GM21619 (cell line): Measurements from ENCODE around the gene PRADC1.

Experiments used
- ATAC-seq: cut with Tn5 transposase; IDR thresholded peaks from one replicate; pipeline ENCODE4 v1.9.1; 2021; ENCODE audit not compliant: unreplicated experiment

Gene PRADC1

DNA sequence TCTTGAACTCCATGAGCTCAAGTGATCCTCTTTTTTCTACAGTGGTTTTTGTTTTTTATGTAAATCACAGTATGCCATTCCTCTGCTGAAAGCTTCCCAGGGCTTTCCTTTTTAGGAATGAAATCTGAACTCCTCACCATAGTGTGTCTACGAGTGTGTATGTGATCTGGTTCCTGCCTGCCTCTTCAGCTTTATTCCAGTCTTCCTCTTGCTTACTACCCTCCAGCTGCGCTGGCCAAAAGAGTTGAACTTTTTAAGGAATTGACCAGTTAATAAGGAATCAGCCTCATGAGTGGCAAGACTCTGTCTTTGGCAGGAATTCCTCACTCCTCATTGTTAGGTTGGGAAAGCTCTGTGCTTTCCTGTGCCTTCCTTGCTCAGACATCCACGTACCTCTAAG is 5.1 kb upstream of the PRADC1 start:
- ATAC-seq, result no peak

DNA sequence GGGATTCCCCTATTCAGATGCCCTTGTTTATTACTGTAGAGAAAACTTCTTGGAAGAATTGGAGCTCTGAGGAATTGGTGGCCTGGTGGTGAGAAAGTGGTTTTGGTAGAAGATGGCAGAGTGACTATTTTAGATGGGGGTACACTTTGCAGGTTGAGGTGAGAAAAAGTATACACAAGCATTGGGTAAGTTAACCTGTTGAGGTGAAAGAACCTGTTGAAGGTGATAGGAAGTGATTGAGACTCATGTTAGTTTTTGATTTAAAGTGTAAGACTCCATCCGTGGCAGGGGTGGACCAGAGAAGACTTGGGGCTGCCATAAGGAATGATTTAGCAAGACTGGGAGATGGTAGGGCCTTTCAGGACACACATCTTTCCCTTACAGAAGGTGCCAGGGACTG is 4.1 kb upstream of the PRADC1 start:
- ATAC-seq, result no peak

DNA sequence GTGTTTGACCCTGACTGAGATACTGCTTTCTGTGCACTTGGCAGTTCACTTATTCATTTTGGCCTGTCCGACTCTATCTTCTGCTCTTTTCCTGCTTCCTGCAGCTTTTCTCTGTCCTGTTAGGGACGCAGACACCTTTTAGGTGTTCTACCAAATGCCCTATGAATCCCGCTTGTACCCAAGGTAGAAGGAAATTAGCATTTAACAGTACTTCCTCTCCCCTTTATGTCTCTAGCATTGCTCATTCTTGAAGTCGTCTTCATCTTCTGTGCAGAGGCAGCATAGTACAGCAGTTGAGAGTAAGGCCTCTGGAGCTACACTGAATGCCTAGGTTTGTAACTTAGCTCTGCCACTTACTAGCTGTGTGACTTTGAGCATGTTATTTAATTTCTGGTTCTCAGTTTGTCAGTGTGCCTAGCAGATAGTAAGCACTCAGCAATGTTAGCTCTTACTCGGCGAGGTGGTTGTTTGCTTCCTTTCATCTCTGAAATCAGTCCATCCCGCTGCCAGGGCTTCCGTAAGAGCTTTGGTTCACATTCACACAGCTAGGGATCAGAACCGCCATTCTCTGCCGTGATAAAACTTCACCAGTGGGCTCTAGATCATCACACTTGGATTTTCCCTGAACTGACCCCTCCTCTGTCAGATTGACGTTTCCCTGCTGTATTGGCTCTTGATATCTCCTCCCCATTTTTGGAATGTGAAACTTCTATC is 2.4 kb upstream of the PRADC1 start:
- no peak for ATAC-seq

DNA sequence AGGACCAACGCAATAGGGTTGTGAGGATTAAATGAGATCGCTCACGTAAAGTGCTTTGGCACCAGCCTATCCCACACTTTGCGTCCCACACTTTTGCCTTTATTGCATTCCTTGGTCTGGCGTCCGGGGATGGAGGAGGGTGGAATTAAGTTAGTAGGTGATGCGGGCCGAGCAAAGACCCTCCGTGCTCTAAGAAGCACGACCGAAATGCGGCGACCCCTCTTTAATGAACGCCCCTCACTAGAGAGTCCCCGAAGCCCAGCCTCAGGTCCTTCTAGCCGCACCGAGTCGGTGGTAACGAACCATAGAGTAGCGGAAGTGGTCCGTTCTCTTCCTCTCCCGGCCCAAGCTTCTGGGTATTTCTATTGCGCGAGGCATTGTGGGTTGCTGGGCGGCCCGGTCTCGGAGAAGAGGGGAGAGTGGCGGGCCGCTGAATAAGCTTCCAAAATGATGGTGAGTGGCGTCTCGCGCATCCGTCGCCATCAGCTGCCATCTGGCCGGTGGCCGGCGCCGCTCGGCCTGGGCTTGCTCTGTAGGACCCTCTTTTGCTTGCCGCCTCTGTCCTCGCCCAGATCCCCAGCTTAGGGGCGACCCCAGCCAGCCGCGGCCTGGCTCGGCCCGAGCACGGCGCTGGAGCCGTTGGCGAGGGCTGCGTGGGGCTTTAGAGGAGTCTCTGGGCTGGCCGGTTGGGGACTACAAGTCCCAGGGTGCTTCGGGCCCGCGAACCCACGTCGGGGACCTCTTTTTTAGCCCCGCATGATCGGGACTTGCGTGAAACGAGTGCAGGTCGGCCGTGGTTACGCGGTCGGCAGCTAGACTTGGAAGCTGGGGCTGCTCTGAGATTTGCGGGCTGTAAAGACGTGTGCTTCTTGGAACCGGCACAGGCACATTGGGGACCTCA is 1.1 kb upstream of the PRADC1 start, which contains the start of gene CCT7:
TSS of gene CCT7 (plus strand) at position 377 of the 901 bp plus-strand sequence. CDS start at position 448, 71 bp downstream.
- ATAC-seq, result peak; percentile 60

DNA sequence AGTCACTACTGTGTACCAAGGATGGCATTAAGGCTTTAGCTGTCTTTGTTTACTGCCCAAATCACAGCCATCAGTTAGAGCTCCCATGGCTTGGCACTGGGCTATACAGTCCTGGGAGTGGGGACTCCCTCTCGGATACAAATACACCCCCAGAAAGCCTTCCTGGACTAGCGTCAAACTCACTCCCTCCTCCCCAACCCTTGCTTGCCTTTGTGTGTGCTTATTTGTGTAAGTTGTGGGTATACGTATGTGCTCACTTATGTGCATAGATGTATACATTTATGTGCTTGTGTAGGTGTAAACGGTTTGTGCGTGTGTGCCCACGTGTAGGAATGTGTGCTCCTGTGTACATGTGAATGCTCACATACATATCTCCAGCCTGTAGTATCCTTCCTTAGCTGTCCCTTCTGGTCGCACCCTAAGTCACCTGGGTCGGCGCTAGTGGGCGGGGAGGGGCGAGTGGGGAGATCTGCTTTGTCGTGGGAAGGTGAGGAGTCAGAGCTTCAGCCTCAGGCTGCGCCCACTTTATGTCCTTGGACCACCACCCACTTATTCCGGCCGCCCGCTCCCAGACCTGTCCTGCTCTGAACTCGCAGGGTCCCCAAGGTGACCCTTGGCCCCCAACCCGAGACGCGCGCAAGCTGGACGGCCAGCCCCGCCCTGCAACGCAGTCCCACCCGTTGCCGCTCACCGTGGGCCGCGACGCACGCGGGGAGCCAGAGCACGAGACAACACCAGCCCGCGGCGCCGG is 461 bp downstream of the PRADC1 start:
- ATAC-seq, result peak; percentile 3

DNA sequence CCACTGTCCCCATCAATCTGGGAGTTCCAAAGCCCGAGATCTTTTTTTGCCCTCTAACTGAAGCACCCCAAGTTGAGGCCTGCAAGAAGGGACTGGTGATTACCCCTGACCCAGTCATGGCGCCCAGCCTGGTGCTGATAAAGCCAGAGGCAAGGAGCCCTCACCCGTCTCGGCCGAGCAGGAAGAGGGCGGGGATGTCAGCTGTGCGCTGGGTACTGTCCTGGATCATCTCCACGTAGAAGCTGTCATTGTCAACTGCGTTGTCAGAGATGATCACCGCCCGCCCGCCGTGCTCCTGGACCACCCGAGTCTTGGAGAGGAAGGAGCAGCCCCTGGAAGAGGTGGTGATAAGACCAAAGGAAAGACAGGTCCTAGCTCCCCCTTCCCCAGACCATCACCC is 4.4 kb downstream of the PRADC1 start:
- ATAC-seq, result no peak

DNA sequence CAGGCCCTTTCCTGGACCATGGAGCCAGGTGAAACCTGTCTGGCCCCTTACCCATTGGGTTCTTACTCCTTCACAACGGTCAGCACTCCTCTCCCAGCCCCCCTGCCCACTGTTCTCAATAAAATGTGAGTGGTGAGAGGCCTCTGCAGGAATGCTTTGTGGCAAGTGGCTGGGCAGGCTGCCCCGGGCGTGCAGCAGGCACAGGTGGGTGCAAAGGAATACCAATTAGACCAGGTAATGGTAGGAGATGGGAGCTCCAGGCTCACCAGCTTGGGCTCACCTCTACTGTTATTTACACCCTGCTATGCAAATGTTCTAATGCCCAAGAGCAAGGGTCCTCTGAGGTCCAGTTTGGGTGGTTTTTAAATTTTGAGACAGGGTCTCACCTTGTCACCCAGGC is 6.0 kb downstream of the PRADC1 start:
- no peak for ATAC-seq

DNA sequence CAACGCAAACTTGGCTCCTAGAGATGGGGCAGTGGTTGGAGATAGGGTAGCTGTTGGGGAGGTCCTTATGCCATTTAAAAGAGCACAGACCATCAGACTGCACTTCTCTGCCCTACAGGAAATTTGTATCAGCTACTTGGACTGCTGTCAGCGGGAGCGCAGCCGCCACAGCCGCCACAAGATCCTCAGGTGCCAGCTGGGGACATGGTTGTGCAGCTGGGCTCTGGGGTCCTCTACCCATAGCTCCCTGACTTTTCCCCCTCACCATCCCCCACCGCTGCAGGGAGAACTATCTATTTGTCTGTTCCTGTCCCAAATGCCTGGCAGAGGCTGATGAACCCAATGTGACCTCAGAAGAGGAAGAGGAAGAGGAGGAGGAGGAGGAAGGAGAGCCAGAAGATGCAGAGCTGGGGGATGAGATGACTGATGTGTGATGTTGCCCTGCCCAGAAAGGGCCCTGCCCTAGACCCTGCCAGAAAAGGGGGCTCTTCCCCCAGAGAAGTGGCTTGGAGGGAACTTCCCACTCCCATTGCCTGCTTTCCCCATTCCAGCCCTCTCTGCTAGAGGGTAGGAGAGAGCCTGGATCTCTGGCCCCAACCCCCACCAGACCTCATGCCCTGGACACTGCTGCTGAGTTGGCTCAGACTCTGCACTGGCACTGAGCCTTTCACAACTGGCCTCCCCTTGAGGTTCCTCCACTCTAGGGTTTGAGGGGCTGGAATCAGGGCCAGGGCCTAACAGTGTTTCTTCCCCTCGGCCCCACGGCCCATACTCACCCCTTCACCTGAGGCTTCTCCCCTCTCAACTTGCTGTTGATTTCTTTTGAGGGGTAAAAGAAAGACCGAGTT is 7.3 kb downstream of the PRADC1 start:
- no peak for ATAC-seq

DNA sequence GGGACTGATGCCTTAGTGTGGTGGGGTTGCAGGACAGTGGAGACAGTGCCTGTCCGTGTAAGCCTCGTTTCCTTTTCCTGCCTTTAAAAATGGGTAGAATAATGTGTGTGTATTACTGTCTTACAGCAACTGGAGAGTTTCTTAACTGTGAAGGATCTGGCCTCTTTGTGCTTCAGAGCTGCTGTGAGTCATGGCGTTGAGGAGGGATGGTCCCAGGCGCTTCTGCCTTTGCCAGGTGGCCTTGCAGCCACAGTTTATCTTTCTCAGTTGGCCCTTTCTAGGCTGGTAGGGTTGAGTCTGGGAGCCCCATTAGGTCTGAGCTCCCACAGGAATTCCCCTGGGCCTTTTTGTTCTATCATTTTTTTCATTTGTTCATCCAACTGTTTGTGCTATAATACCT is 9.2 kb downstream of the PRADC1 start:
- ATAC-seq, result no peak

DNA sequence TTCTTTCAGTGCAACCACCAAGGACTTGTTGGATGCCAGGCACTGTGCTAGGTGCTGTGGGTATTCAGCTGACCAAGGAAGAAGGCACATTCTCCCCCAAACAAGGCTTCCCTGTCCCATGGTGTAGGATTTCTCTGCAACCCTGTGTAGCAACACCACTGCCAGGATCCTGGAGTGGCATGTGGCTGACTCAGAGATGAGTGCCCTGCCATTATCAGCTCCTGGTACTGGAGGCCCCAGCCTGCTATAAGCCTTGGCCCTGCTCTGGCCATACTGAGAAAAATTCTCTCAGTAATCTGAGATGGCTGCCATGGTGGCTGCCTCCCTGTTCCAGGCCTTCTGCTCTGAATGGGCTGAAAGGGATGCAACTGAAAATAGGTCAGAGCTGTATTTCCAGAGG is 14.7 kb downstream of the PRADC1 start:
- no peak for ATAC-seq

DNA sequence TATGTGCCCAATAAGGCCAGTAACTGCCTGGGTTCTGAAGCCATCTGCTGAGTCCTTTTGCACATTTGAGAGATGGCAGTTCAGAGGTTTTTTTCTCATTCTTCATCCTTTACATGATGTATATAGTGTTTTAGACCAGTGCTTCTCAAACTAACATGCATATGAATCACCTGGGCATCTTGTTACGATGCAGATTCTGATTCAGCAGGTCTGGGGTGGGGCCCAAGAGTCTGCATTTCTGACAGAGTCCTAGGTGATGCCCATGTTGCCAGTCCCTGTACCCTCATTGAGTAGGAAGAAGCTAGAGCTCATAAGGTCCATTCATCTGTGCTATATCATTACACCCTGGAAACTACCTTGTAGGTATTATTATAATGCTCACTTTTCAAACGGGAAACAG is 15.2 kb downstream of the PRADC1 start:
- ATAC-seq, result no peak

DNA sequence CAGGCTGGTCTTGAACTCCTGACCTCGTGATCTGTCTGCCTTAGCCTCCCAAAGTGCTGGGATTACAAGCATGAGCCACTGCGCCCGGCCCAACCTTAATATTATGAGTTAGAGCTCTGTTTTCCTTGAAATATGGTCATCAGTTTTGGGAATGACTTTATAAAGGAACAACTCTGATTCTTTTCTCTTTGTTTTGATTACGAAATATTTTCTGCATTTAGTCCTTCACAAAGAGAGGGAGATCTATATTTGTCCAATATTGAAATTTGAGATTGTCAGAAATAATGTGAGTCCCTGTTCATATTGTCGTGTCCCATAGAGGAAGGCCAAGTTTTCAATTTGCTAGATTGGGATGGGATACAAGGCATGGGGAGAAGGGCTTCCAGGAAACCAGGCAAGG is 15.9 kb downstream of the PRADC1 start:
- ATAC-seq, result no peak

DNA sequence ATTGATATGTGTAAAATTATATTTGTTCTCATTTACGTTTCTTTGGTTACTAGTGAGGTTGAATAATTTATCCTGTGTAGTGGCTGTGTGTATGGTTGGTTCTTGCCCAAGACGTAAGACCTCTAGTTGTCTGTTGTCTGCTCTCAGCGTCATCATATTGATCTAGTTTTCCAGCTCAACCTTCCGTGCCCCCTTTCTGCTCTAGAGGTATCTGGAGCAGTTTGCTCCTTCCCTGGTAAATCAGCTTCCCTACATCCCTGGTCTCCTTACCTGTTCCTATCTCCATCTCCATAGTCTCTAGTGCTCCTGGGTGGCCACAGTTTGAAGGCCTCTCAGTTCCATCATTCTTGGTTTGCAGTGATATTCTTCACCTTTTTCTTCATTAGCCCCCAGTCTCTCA is 17.8 kb downstream of the PRADC1 start:
- ATAC-seq, result no peak

DNA sequence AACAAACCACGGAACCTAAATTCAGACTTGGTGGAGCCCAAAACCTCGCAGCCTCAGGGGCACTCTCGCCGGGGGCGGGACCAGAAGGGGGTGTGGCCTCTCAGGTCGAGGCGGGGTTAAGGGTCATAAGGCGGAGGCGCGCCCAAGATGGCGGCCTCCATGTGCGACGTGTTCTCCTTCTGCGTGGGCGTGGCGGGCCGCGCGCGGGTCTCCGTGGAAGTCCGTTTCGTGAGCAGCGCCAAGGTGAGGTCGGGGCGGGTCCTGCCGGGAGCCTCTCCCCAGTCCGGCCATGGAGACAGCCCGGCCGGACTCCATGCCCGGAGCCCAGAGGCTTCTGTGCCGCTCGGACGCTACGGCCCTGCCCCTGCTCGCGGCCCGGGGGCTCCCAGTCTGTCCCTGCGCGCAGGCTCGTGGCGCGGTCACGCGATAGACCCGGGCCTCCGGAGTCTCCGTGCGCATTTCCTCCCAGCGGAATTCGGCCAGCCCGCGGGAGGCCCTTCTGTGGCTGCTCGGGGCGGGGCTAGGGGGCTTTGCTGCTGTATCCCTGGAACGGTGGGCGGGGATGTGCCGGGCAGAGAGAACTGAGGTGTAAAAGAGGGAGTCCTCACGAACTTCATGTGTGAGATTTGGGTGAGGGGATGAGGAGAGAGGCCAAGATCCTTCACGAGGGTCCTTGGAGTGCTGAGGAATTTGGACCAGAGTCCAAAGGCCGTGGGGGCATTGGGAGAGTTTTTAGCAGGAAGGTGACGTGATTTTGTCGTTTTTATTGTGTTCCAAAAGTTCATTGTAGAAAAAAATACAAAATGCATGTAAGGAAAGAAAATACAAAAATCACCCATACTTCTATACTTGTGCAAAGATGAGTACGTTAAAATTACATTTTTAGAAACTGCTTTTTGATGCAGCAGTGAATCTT is 18.7 kb downstream of the PRADC1 start, which contains the start of gene SMYD5:
TSS of gene SMYD5 (plus strand) at position 126 of the 916 bp plus-strand sequence. CDS start at position 148, 22 bp downstream.
- peak; percentile 91 for ATAC-seq

DNA sequence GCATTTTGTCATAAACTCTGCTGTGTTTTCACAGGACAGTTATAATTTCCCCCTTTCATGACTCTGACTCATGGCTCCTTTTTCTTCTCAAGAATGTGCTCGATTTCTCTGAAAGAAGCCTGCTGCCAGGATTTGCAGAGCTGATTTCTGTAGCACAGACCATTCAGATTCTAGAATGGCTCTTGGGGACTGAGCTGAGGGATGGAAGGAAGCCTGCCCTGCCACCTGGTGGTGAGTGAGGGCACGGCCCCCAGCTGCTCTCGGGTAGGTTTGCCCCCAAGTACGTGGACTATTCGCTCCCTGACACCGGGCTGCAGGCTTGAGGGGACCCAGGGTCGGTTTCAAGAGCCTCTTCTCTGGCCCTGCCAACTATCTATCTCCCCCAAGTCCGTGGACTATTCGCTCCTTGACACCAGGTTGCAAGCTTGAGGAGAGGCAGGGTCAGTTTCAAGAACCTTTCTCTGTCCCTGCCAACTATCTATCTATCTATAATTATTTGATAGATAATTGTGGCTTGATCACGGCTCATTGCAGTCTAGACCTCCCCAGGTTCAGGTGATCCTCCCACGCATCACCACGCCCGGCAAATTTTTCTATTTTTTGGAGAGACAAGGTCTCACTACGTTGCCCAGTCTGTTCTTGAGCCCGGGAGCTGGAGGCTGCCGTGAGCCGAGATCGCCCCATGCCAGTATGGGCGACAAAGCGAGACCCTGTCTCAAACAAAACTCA is 20.4 kb downstream of the PRADC1 start:
- ATAC-seq, result peak; percentile 68

DNA sequence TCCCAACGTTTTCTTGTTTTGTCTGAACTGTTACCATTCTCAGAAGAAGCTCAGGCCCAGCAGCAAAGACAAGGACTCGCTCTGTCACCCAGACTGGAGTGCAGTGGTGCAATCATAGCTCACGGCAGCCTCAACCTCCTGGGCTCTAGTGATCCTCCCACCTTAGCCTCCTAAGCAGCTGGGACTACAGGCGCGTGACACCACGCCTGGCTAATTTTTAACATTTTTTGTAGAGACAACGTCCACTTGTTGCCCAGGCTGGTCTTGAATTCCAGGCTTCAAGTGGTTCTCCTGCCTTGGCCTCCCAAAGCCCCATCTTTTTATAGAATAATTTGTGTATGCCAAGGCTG is 21.0 kb downstream of the PRADC1 start:
- no peak for ATAC-seq

DNA sequence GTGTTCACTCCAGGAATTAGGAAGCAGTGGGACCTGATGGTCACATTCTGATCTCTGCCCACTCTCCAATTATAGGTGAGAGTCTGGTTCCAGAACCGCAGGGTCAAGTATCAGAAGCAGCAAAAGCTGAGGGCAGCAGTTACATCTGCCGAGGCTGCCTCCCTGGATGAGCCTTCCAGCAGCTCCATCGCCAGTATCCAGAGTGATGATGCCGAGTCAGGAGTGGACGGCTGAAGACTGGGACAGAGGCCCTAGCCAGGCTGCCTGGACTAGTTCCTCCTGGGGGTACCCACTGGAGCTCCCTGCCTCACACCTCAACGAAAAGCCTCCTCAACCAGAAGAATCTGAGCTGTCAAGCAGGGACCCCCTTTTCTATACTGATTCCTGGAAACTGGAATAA is 22.3 kb downstream of the PRADC1 start:
- no peak for ATAC-seq

DNA sequence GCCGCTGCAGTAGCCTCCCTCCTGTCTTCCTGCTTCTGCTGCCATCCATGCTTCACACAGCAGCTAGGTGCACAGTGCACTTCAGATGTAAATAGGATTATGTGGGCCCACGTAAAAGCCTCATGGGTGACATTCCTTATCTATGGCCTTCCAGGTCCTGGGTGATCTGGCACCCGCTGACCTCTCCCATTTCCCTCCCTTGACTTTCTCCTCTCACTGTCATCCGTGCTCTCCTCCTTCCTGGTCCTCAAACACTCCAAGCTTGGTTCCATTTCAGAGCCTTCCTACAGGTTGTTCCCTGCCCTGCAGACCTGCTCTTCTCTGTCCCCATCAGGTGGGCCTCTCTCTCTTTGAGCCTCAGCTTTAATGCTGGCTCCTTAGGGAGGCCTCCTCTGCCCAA is 23.0 kb downstream of the PRADC1 start:
- no peak for ATAC-seq

DNA sequence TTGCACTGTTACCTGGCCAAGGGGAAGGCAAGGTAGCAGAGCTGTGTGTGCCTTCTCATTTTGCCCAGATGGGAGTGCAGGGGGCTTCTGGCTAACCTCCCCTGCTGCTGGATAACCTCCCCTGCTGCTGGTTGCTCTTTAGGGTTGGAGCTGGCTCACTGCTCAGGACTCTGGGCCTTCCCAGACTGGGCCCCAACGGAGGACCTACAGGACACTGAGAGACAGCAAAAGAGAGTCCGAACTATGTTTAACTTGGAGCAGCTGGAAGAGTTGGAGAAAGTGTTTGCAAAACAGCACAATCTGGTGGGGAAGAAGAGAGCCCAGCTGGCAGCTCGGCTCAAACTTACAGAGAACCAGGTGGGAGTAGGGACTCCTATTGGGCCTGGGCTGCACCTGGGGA is 24.8 kb downstream of the PRADC1 start:
- no peak for ATAC-seq
